Lower leg skin (tissue), 4 donors: Measurements from ENCODE around the gene MALSU1. TPM values are rescaled to one million over a fixed set of nuclear protein-coding genes. Genes with fewer than 3 reads are reported as not detected.

Experiments
- DNase-seq, 2 donors: peaks; one replicate each; pipeline ENCODE4 v3.0.0-alpha.2; 2019; ENCODE audit warnings: low spot score in 2 of 2
- H3K4me3 ChIP-seq: fragments of 200-600 bp; sonication (generic); 2 replicates; pipeline ENCODE4 v1.5.1; 2017; ENCODE audit warnings: mild to moderate bottlenecking, low read depth; ENCODE audit not compliant: poor library complexity, severe bottlenecking
- CTCF ChIP-seq, 3 donors: fragments of 450-650 bp; IDR thresholded peaks; one replicate each; pipeline ENCODE4 v1.5.1; 2016; ENCODE audit warnings: antibody characterized with exemption in 3 of 3, mild to moderate bottlenecking in 3 of 3, moderate library complexity in 2 of 3
- POLR2A ChIP-seq, 2 donors: fragments of 450-650 bp; IDR thresholded peaks; one replicate each; pipeline ENCODE4 v1.6.1; 2016 to 2017; ENCODE audit warnings: antibody characterized with exemption in 2 of 2, mild to moderate bottlenecking in 1 of 2, moderate library complexity in 1 of 2
- WGBS, 2 donors: methylation state at CpG; one replicate each; pipeline ENCODE4 v1.1.5; 2018; 5-methylcytosine and 5-hydroxymethylcytosine counted together
- intact Hi-C: fragments of 100-400 bp; cut with DNase I; formaldehyde crosslinking; loops from one replicate; pipeline ENCODE4 v1.15.0; 2023; ENCODE audit warnings: low total_unique reads
- total RNA-seq, 4 donors: library from RNA; depleted of rRNA; stranded (reverse); fragments of >200 nt; gene quantifications; one replicate each; pipeline ENCODE4 v1.1.0, GENCODE V29; 2016

The MALSU1 gene
- total RNA-seq, 4 donors from 2014 or later, result 32.1 to 47.6 (median 35.2) TPM

GRCh38 chr7:23349484-23350157 is 50.5 kb downstream of the MALSU1 start:
- intact Hi-C loops, result no loop called here
- no peak for TF ChIP-seq POLR2A (IDR thresholded peaks at IDR 0.05)
- TF ChIP-seq CTCF (IDR thresholded peaks at IDR 0.05), result no peak
- 58 to 63% methylated on average over 7 of the region's 7 CpGs for WGBS, 2 donors
- H3K4me3 ChIP-seq, result no peak overlapping the region
- DNase-seq, result no peak

GRCh38 chr7:23350466-23350865 is 51.3 kb downstream of the MALSU1 start:
- TF ChIP-seq CTCF (IDR thresholded peaks at IDR 0.05) (no peak), POLR2A (IDR thresholded peaks at IDR 0.05) (no peak)
- WGBS, 2 donors, result 86 to 96% methylated on average over 2 of the region's 2 CpGs
- no peak for DNase-seq
- H3K4me3 ChIP-seq, result no peak overlapping the region
- intact Hi-C loops, result no loop called here

- WGBS, 2 donors, result 87 to 93% methylated on average over 5 of the region's 5 CpGs
- no peak for TF ChIP-seq POLR2A (IDR thresholded peaks at IDR 0.05)
- no peak for TF ChIP-seq CTCF (IDR thresholded peaks at IDR 0.05)
- intact Hi-C loops, result no loop called here
- DNase-seq, result no peak
- no peak overlapping the region for H3K4me3 ChIP-seq
These were observed 54.0 kb downstream of the MALSU1 start for GRCh38 chr7:23353172-23353571.

- WGBS, 2 donors, result 61 to 79% methylated on average over 3 of the region's 3 CpGs
These were observed 57.0 kb downstream of the MALSU1 start for GRCh38 chr7:23356168-23356567.

GRCh38 chr7:23356726-23357125 is 57.6 kb downstream of the MALSU1 start:
- TF ChIP-seq CTCF (IDR thresholded peaks at IDR 0.05) (no peak), POLR2A (IDR thresholded peaks at IDR 0.05) (no peak)
- no peak overlapping the region for H3K4me3 ChIP-seq
- WGBS, 2 donors, result 54 to 55% methylated on average over 3 of the region's 3 CpGs
- DNase-seq, result no peak
- intact Hi-C loops, result no loop called here

More at GRCh38 chr7:23356168-23356567, 57.0 kb downstream of the MALSU1 start:
- no peak overlapping the region for H3K4me3 ChIP-seq
- intact Hi-C loops, result no loop called here
- TF ChIP-seq POLR2A (IDR thresholded peaks at IDR 0.05) (no peak), CTCF (IDR thresholded peaks at IDR 0.05) (no peak)
- no peak for DNase-seq
